Ectodermal cell (in vitro differentiated cells): ENCODE data around the gene CCSER2.

Experiments used
- H3K27ac ChIP-seq: 2 replicates; pipeline ENCODE4 v1.7.0; 2013; ENCODE audit warnings: mild to moderate bottlenecking, low read depth, low read length; ENCODE audit not compliant: insufficient read depth, poor library complexity, severe bottlenecking
- H3K27me3 ChIP-seq: 2 replicates; pipeline ENCODE4 v1.7.0; 2013; ENCODE audit warnings: mild to moderate bottlenecking, low read length; ENCODE audit not compliant: insufficient read depth, control insufficient read depth, poor library complexity, severe bottlenecking
- H3K36me3 ChIP-seq: one replicate; pipeline ENCODE4 v1.7.0; 2013; ENCODE audit warnings: low read length; ENCODE audit not compliant: control insufficient read depth, insufficient read depth
- H3K4me1 ChIP-seq: one replicate; pipeline ENCODE4 v1.7.0; 2013; ENCODE audit warnings: low read length; ENCODE audit not compliant: control insufficient read depth, insufficient read depth
- H3K4me3 ChIP-seq: 2 replicates; pipeline ENCODE4 v1.7.0; 2013; ENCODE audit warnings: low read depth, low read length, control low read depth; ENCODE audit not compliant: insufficient read depth
- H3K9me3 ChIP-seq: 2 replicates; pipeline ENCODE4 v1.7.0; 2013; ENCODE audit warnings: mild to moderate bottlenecking, low read length, moderate library complexity; ENCODE audit not compliant: control insufficient read depth
- WGBS, 2 experiments: methylation state at CpG; one replicate each; pipeline ENCODE4 v1.1.7; 2013; ENCODE audit warnings: missing lambda C conversion rate in 2 of 2; 5-methylcytosine and 5-hydroxymethylcytosine counted together

The CCSER2 gene

DNA sequence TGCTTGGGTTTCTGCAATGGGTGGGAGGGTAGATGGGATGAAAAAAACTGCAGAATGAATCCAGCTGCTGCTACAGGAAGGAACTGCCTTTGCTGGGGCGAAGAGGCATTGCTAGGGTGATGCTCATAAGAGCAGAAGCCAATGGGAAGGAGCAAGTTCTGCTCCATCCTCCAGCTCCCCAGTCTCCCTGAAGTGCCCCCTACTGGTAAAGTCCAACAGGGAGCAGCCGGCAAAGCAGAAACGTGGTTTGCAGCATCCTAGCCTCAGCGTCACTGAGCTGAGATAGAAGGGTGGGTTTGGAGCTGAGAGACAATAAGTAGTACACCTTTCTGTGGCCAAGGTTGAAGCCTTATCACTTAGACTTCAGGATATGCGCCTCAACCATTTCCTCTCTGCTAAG lies 220.5 kb downstream of the CCSER2 start:
- no peaks in the 10 kb centered on the region for H3K9me3 ChIP-seq
- 53 to 56% methylated on average over 5 of the region's 5 CpGs for WGBS, 2 experiments
- no peaks in the 10 kb centered on the region for H3K4me1 ChIP-seq
- H3K36me3 ChIP-seq: no peaks in the 10 kb centered on the region
- H3K27me3 ChIP-seq: no peaks in the 10 kb centered on the region
- no peak overlapping the region for H3K27ac ChIP-seq
- H3K4me3 ChIP-seq: no peak overlapping the region

GRCh38 chr10:84549368-84550165 lies 221.2 kb downstream of the CCSER2 start:
- H3K9me3 ChIP-seq: no peaks in the 10 kb centered on the region
- H3K36me3 ChIP-seq: no peaks in the 10 kb centered on the region
- no peaks in the 10 kb centered on the region for H3K4me1 ChIP-seq
- no peaks in the 10 kb centered on the region for H3K27me3 ChIP-seq
- H3K27ac ChIP-seq: no peak overlapping the region
- H3K4me3 ChIP-seq: no peak overlapping the region
- 87 to 92% methylated on average over 11 of the region's 11 CpGs for WGBS, 2 experiments

DNA sequence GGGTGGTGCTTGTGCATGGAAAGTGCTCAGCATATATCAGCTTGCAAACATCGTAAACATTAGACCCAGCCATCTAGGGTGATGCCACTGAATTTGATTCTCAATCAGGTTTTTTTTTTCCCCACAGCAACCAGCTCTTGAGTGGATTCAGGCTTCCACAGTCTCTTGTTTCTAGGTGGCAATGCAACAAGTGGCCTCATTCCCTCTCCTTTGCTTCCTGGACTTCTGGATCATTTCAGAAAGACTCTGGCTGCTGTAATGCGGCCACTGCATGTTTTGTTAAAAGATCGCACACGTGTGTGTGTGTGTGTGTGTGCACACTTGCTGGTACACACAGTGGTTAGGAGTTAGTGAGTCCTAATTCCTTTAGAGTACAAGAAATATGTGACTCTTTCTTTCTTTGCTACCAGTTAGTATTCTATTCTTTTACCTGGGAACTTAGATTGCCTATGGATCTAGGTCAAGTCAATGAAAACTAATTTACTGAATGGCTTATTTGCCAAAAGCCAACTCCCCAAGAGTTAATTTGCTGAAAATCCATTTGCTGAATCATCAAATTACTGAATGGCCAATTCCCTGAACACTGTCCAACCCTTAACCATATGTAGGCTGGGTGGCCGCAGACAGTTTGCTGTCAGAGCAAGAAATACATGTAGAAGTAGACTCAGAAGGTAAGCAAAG lies 222.5 kb downstream of the CCSER2 start:
- no peaks in the 10 kb centered on the region for H3K36me3 ChIP-seq
- no peak overlapping the region for H3K27ac ChIP-seq
- H3K4me1 ChIP-seq: no peaks in the 10 kb centered on the region
- no peak overlapping the region for H3K4me3 ChIP-seq
- no peaks in the 10 kb centered on the region for H3K9me3 ChIP-seq
- WGBS, 2 experiments: 94 to 100% methylated on average over 5 of the region's 5 CpGs
- no peaks in the 10 kb centered on the region for H3K27me3 ChIP-seq

- Histone ChIP-seq H3K4me1 (no peaks in the 10 kb centered on the region), H3K27me3 (no peaks in the 10 kb centered on the region), H3K27ac (no peak overlapping the region), H3K4me3 (no peak overlapping the region), H3K9me3 (no peaks in the 10 kb centered on the region), H3K36me3 (no peaks in the 10 kb centered on the region)
- WGBS, 2 experiments: 92 to 94% methylated on average over 6 of the region's 6 CpGs
Measured at GRCh38 chr10:84551437-84552120, 223.2 kb downstream of the CCSER2 start.

- Histone ChIP-seq H3K36me3 (no peaks in the 10 kb centered on the region), H3K27me3 (no peaks in the 10 kb centered on the region), H3K4me1 (no peaks in the 10 kb centered on the region), H3K9me3 (no peaks in the 10 kb centered on the region), H3K27ac (no peak overlapping the region), H3K4me3 (no peak overlapping the region)
- WGBS, 2 experiments: 80 to 88% methylated on average over 3 of the region's 3 CpGs
Measured at GRCh38 chr10:84552478-84552877, 224.1 kb downstream of the CCSER2 start.

DNA sequence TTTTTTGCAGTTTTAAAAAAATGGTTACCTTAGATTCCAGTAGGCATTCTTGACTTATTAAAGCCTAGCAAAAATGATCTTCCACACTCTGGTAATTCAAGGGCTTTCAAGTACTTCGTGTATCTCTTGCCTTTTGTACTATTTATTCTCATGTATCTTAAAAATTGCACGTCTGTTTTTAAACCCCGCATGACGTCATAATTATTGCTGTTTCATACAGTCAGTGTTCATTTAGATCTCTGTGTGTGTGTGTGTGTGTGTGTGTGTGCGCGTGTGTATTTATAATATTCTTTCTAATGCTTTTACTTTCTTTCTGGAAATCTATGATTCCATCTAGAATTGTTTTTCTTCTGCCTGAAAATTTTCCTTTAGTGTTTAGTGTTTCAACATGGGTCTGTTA lies 234.2 kb downstream of the CCSER2 start:
- Histone ChIP-seq H3K27ac (no peak overlapping the region), H3K4me3 (no peak overlapping the region), H3K27me3 (no peaks in the 10 kb centered on the region), H3K9me3 (no peaks in the 10 kb centered on the region), H3K36me3 (no peaks in the 10 kb centered on the region), H3K4me1 (no peaks in the 10 kb centered on the region)
- WGBS, 2 experiments: 97 to 100% methylated on average over 4 to 6 of the region's 6 CpGs

- H3K4me3 ChIP-seq: no peak overlapping the region
- H3K27me3 ChIP-seq: no peaks in the 10 kb centered on the region
- no peak overlapping the region for H3K27ac ChIP-seq
- no peaks in the 10 kb centered on the region for H3K4me1 ChIP-seq
- H3K9me3 ChIP-seq: no peaks in the 10 kb centered on the region
- WGBS, 2 experiments: 85 to 91% methylated on average over 5 of the region's 5 CpGs
- no peaks in the 10 kb centered on the region for H3K36me3 ChIP-seq
Measured at GRCh38 chr10:84563355-84563754, 235.0 kb downstream of the CCSER2 start.

GRCh38 chr10:84563868-84564267 lies 235.5 kb downstream of the CCSER2 start:
- H3K27me3 ChIP-seq: no peaks in the 10 kb centered on the region
- H3K27ac ChIP-seq: no peak overlapping the region
- no peaks in the 10 kb centered on the region for H3K4me1 ChIP-seq
- no peak overlapping the region for H3K4me3 ChIP-seq
- no peaks in the 10 kb centered on the region for H3K36me3 ChIP-seq
- H3K9me3 ChIP-seq: no peaks in the 10 kb centered on the region
- WGBS, 2 experiments: 94% methylated on average over 4 of the region's 4 CpGs

- Histone ChIP-seq H3K4me1 (no peaks in the 10 kb centered on the region), H3K27me3 (no peaks in the 10 kb centered on the region), H3K4me3 (no peak overlapping the region), H3K9me3 (no peaks in the 10 kb centered on the region), H3K27ac (no peak overlapping the region), H3K36me3 (no peaks in the 10 kb centered on the region)
- WGBS, 2 experiments: 87 to 93% methylated on average over 6 of the region's 6 CpGs
Measured at GRCh38 chr10:84565881-84566582, 237.6 kb downstream of the CCSER2 start.

- H3K36me3 ChIP-seq: no peaks in the 10 kb centered on the region
- no peaks in the 10 kb centered on the region for H3K27me3 ChIP-seq
- H3K4me3 ChIP-seq: no peak overlapping the region
- H3K9me3 ChIP-seq: no peaks in the 10 kb centered on the region
- H3K4me1 ChIP-seq: no peaks in the 10 kb centered on the region
- WGBS, 2 experiments: 33 to 45% methylated on average over 2 of the region's 2 CpGs
- H3K27ac ChIP-seq: peak overlapping the region; percentile 76
Measured at GRCh38 chr10:84567133-84567532, 238.7 kb downstream of the CCSER2 start.
